Muscle layer of colon (tissue), 2 donors: Measurements from ENCODE around the gene ZC3H6.
"Not testable (repeated sequence)": the region's sequence is repeated elsewhere in the genome, so short reads cannot be mapped to it uniquely, and the experiment has no call there.

Source experiments
- H3K27ac ChIP-seq: one replicate; pipeline ENCODE4 v1.7.0; 2013; ENCODE audit warnings: low read depth, mild to moderate bottlenecking, low read length, moderate library complexity
- H3K27me3 ChIP-seq, 2 donors: one replicate each; pipeline ENCODE4 v1.7.0; 2013; ENCODE audit warnings: low read length in 2 of 2, mild to moderate bottlenecking in 2 of 2; ENCODE audit not compliant: insufficient read depth in 2 of 2, control insufficient read depth in 1 of 2
- H3K36me3 ChIP-seq: one replicate; pipeline ENCODE4 v1.7.0; 2013; ENCODE audit warnings: mild to moderate bottlenecking, low read length; ENCODE audit not compliant: insufficient read depth
- H3K4me1 ChIP-seq: one replicate; pipeline ENCODE4 v1.7.0; 2013; ENCODE audit warnings: mild to moderate bottlenecking, low read length; ENCODE audit not compliant: insufficient read depth
- H3K4me3 ChIP-seq, 2 donors: one replicate each; pipeline ENCODE4 v1.7.0; 2013; ENCODE audit warnings: low read length in 2 of 2, low read depth in 1 of 2, mild to moderate bottlenecking in 1 of 2, moderate library complexity in 1 of 2
- H3K9ac ChIP-seq: one replicate; pipeline ENCODE4 v1.7.0; 2013; ENCODE audit warnings: low read length
- H3K9me3 ChIP-seq: one replicate; pipeline ENCODE4 v1.7.0; 2013; ENCODE audit warnings: mild to moderate bottlenecking, low read length
- donor health status: abdominal sarcoma.
- donor health status: Adenocarcinoma of cecum.

Gene ZC3H6

DNA sequence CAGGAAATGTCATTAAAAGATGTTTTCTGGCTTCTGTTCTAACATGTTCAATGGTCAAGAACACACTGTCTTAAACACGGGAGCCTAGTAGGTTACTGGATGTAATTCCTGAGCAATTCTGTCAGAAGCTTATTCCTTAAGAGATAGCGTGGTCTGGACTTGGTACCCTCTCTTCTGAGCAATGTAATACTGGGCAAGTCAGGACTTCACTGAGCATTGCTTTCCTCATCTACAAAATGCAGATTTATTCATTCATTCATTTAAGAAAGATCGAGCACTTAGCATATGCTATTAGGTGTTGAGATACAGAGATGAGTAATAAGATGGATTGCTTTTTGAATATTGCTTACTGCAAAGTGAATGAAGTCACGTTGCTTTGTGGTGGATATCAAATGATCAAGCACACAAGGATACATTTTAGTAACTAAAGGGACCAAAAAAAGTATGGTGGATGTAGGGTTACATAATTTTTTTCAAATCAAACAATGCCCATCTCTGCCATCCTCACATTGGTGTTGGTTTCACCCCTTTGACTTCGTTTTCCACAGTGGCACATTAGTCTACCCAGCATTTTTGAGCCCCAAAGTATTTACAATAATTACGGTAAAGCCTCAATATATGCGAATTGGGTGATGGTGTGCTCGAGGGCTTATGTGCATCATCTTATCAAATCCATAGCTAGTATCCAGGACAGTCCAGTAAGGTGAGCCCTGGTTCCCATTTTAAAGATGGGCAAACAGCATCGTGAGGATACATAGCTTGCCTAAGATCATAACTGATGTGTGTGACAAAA, 65.3 kb downstream of the ZC3H6 start:
- Histone ChIP-seq H3K27ac (no peak overlapping the region), H3K4me1 (no peaks in the 10 kb centered on the region), H3K9me3 (no peaks in the 10 kb centered on the region), H3K9ac (no peak overlapping the region), H3K27me3 (no peaks in the 10 kb centered on the region), H3K36me3 (no peaks in the 10 kb centered on the region), H3K4me3 (no peak overlapping the region)

DNA sequence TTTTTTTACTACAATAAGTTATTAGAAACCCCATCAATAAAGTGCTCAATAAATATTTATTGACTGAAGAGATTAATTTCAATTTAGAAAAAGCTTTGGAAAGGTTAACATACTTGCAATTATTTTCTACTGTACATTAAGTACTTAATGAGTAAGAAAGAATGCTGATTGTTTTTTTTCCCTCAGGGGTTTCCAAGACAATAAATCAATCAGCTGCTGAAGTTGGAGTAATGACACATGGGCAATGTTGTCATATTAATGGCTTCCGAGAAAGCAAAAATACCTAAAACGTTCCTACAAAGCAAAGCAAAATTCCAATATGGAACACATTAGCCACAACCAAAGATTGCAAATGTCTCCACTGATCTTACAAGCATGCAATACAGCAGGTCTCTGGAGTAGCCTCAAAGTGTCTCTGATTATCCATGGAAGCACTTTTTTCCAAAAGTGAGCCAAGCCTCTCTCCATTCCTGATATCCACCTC, 66.7 kb downstream of the ZC3H6 start:
- no peaks in the 10 kb centered on the region for H3K9me3 ChIP-seq
- H3K9ac ChIP-seq = no peak overlapping the region
- no peaks in the 10 kb centered on the region for H3K4me1 ChIP-seq
- H3K27ac ChIP-seq = no peak overlapping the region
- no peaks in the 10 kb centered on the region for H3K36me3 ChIP-seq
- H3K27me3 ChIP-seq = no peaks in the 10 kb centered on the region
- H3K4me3 ChIP-seq = no peak overlapping the region

DNA sequence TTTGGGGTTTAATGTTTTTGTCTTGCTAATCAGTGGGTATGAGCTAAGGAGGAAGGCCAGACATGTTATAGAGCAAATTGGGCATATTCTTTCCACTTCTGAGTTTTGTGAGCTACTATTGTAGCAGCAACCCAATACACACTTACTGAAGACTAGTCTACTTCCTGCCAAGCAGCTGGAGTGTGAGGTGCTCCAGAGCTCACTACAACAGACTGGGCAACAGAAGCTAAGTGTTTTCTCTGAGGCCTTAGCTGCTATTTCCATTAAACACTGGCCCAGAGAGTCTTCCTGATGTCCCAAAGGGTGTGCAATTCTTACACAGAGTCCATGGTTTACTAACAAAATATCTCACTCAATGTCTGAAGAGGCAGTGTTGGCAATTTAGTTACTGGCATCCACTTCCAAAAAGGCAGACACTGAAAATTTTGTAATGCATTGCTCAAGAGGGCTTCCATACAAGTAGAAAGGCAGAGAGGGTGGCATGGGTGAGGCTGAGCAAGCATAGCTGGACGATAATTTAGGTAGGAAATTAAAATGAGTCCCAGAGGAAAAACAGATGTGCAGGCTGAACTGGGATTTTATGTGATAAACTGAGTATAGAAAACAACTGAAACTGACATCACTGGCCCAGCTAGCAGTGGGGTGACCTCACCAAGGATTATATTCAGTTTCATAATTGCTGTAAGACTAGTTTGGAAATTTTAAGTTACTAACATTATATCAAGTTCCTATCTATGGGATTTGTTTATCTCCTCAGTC, 68.6 kb downstream of the ZC3H6 start:
- Histone ChIP-seq H3K9ac (no peak overlapping the region), H3K4me3 (no peak overlapping the region), H3K27me3 (no peaks in the 10 kb centered on the region), H3K4me1 (no peaks in the 10 kb centered on the region), H3K36me3 (no peaks in the 10 kb centered on the region), H3K27ac (no peak overlapping the region), H3K9me3 (no peaks in the 10 kb centered on the region)

DNA sequence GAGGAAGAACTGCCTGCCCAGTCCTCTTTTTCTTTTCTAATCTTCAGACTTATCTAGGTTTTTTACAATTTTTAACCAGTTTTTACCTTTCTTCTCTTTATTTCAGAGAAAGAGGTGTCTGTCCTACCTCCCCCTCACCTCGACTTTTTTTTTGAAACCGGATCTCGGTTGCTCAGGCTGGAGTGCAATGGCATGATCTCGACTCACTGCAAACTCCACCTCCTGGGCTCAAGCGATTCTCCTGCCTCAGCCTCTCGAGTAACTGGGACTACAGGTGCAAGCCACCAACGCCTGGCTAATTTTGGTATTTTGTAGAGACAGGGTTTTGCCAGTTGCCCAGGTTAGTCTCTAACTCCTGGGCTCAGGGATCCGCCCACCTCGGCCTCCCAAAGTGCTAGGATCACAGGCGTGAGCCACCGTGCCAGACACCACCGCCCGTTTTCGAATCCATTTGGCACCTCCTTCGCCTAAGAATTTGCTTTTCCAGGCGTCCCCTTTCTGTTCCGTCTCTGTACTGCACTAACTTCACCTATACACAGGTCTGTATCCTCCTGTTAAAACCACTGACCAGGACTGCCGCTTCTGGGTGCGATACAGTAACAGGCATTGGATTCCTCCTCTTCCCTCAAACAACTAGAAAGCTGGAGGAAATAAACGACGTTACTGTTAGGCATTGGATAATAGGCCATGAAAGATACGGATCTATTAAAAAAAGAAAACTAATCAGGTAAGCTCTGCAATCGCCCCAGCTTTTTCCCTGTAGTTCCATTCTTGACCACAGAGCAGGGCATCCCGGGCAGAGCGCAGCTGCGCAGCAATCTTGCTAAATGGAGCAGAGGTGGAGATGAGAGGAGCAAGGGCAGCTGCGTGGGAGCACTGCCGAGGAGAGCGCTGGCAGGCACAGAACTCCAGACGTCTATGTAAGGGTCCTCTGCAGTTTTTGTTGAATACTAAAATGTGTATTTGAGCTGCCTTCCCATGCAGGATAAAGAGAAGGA, 69.9 kb downstream of the ZC3H6 start:
- Histone ChIP-seq H3K36me3 (no peaks in the 10 kb centered on the region), H3K27me3 (no peaks in the 10 kb centered on the region), H3K9ac (no peak overlapping the region), H3K4me3 (no peak overlapping the region), H3K27ac (no peak overlapping the region), H3K4me1 (no peaks in the 10 kb centered on the region), H3K9me3 (no peaks in the 10 kb centered on the region)

- not testable (repeated sequence) for H3K9me3 ChIP-seq, H3K36me3 ChIP-seq, H3K4me3 ChIP-seq, H3K27ac ChIP-seq, H3K9ac ChIP-seq, H3K27me3 ChIP-seq, H3K4me1 ChIP-seq
Measured at GRCh38 chr2:112352292-112352691, 76.9 kb downstream of the ZC3H6 start.

GRCh38 chr2:112352809-112353603, 77.6 kb downstream of the ZC3H6 start:
- not testable (repeated sequence) for H3K27ac ChIP-seq, H3K36me3 ChIP-seq, H3K4me3 ChIP-seq, H3K9ac ChIP-seq, H3K9me3 ChIP-seq, H3K27me3 ChIP-seq, H3K4me1 ChIP-seq

DNA sequence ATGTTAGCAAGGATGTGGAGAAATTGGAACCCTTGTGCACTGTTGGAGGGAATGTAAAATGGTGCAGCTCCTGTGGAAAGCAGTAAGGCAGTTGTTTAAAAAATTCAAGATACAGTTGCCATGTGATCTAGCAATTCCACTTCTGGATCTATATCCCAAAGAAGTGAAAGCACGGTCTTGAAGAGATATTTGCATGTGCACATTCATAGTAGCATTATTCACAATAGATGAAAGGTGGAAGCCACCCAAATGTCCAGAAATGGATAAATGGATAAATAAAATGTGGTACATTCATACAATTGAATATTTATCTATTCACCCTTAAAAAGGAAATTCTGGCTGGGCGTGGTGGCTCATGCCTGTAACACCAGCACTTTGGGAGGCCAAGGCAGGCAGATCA, 78.9 kb downstream of the ZC3H6 start:
- H3K27me3 ChIP-seq, H3K4me3 ChIP-seq, H3K4me1 ChIP-seq, H3K9ac ChIP-seq, H3K9me3 ChIP-seq, H3K27ac ChIP-seq, H3K36me3 ChIP-seq: not testable (repeated sequence)

DNA sequence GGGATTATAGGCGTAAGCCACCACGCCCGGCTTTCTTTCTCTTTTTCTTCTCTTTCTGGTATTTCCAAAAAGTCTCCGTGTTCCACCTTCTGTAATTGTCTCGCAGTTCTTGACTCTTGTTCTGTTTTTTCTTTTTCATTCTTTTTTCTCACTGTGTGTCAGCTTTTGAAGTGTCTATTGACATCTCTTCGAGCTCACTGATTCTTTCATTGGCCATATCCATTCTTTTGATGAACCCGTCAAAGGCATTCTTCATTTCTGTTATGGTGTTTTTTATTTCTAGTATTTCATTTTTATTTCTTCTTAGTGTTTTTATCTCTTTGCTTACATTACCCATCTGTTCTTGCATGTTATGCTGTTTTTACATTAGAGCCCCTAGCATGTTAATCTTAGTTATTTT, 84.7 kb downstream of the ZC3H6 start:
- not testable (repeated sequence) for H3K27me3 ChIP-seq, H3K9me3 ChIP-seq, H3K36me3 ChIP-seq, H3K4me1 ChIP-seq, H3K9ac ChIP-seq, H3K4me3 ChIP-seq, H3K27ac ChIP-seq
